ENCODE data around the gene CD99L2.

GRCh38 chrX:150893936-150894335, 4.5 kb downstream of the CD99L2 start:
- no peak for TF ChIP-seq CTCF (IDR thresholded peaks at IDR 0.05)
- no peak for TF ChIP-seq POLR2AphosphoS5 (IDR thresholded peaks at IDR 0.05; ENCODE audit: insufficient read depth in 1 of 2, low read depth in 1 of 2)
